Placental epithelial cell (primary cell): ENCODE data around the gene ACRV1. TPM values are rescaled to one million over a fixed set of nuclear protein-coding genes. Genes with fewer than 3 reads are reported as not detected.

Experiments used
- small RNA-seq: library from RNA; depleted of rRNA; stranded (forward); fragments of <200 nt; gene quantifications from one replicate; pipeline ENCODE3, GENCODE V24; 2012
- total RNA-seq: library from RNA; depleted of rRNA; stranded (reverse); fragments of >200 nt; gene quantifications from 2 replicates; pipeline ENCODE4 v1.2.3, GENCODE V29; 2012

Gene ACRV1, protein sequence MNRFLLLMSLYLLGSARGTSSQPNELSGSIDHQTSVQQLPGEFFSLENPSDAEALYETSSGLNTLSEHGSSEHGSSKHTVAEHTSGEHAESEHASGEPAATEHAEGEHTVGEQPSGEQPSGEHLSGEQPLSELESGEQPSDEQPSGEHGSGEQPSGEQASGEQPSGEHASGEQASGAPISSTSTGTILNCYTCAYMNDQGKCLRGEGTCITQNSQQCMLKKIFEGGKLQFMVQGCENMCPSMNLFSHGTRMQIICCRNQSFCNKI
- total RNA-seq, result not detected in 2 replicates

DNA sequence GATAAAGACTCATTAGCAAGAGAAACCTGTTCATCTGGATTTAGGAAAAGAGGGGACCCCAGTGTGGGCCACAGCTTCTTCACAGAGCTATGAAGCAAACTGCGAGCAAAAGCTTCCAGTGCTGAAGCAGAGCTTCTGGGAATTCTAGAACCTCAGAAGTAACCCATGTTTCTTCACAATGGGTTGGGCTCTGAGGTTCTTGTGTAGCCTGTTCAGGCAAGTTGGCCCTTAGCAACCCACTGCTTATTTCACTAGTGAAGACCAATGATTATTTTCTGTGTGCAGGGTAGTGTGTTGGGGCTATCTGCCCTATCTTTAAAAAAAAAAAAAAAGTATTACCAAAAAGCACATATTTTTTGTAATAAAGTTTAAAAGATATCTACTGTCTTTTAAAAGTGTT is at the start of gene ACRV1:
Gene ACRV1 (minus strand): TSS at position 101 of the 400 bp plus-strand sequence. CDS start 67 bp downstream, at position 34.

DNA sequence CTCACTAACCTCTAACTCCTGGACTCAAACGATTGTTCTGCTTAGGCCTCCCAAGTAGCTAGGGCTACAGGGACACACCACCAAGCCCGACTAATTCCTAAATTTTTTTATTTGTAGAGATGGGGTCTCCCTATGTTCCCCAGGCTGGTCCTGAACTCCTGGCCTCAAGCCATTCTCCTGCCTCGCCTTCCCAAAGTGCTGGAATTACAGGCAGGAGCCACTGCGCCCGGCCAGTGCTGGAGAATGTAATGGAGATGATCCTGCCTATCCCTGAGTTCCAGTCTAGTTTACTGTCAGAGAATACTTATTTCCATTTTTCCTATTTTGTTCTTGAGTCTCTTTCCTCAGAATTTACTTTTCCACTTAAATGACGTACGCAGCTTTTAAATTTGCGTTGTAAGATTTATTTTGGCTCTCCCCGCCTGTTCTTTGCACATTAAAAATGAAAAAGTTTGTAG is 55.9 kb downstream of the ACRV1 start, which contains the start of gene CHEK1:
Gene CHEK1 (plus strand): TSS at position 408 of the 458 bp plus-strand sequence. CDS start 1,606 bp downstream, outside the sequence.

Small RNAs within 50 kb of the gene (small RNA-seq; reads per million reads assigned to genes)
- gene RNU2-35P, result 1.2 reads per million, percentile 62 among the genes with 10 or more reads in this experiment

Other genes with a start within 250 kb of the ACRV1 start
- gene FEZ1, start 184.6 kb downstream of the ACRV1 start, total RNA-seq, result 0.65 and 4.7 TPM in 2 replicates
- gene EI24, start 111.4 kb downstream of the ACRV1 start, total RNA-seq, result 38.5 and 122 TPM in 2 replicates
- gene STT3A, start 88.0 kb downstream of the ACRV1 start, total RNA-seq, result 133 and 339 TPM in 2 replicates
- 18.5 and 29.2 TPM in 2 replicates for gene CHEK1, start 55.7 kb downstream of the ACRV1 start, total RNA-seq
- gene PATE1, start 65.4 kb upstream of the ACRV1 start, total RNA-seq, result not detected in 2 replicates
- gene PATE2, start 98.0 kb upstream of the ACRV1 start, total RNA-seq, result not detected in 2 replicates
- gene PATE3, start 107.3 kb upstream of the ACRV1 start, total RNA-seq, result not detected in 2 replicates
- not detected in 2 replicates for gene PATE4, start 152.5 kb upstream of the ACRV1 start, total RNA-seq
- 3.6 and 3.9 TPM in 2 replicates for gene HYLS1, start 206.8 kb upstream of the ACRV1 start, total RNA-seq
- gene PUS3, start 222.4 kb upstream of the ACRV1 start, total RNA-seq, result 11.5 and 18.5 TPM in 2 replicates
- 0.79 TPM in 1 of 2 replicates, not detected in the other for gene DDX25, start 223.7 kb upstream of the ACRV1 start, total RNA-seq